Fibroblast of the aortic adventitia (primary cell): ENCODE data around the gene TCF7L1. TPM values are rescaled to one million over a fixed set of nuclear protein-coding genes. Genes with fewer than 3 reads are reported as not detected.
A peak's percentile ranks its signal among the peaks of the same experiment; 100 is the strongest.

Experiments
- DNase-seq: peaks from one replicate; pipeline ENCODE4 v3.0.0-alpha.2; 2010; ENCODE audit warnings: low read depth
- H3K4me3 ChIP-seq: 2 replicates; pipeline ENCODE4 v1.5.1; 2011; ENCODE audit warnings: low read depth, mild to moderate bottlenecking, control low read depth, low read length, moderate library complexity
- CTCF ChIP-seq: IDR thresholded peaks from 2 replicates; pipeline ENCODE4 v1.5.1; 2011; ENCODE audit warnings: mild to moderate bottlenecking, low read length, control low read depth, inconsistent platforms; ENCODE audit not compliant: insufficient read depth
- total RNA-seq: library from RNA; depleted of rRNA; stranded (reverse); fragments of >200 nt; gene quantifications from 2 replicates; pipeline ENCODE4 v1.2.3, GENCODE V29; 2012; ENCODE audit warnings: low replicate concordance

Gene TCF7L1
- total RNA-seq, 1 donor = 3.7 TPM

- H3K4me3 ChIP-seq = no peak overlapping the region
- no peak for TF ChIP-seq CTCF
- DNase-seq = no peak
Observed at GRCh38 chr2:85239102-85239501, 105.9 kb downstream of the TCF7L1 start.

GRCh38 chr2:85240055-85240454 is 106.9 kb downstream of the TCF7L1 start:
- H3K4me3 ChIP-seq = no peak overlapping the region
- TF ChIP-seq CTCF = no peak
- DNase-seq = no peak

- DNase-seq = no peak
- no peak for TF ChIP-seq CTCF
- no peak overlapping the region for H3K4me3 ChIP-seq
Observed at GRCh38 chr2:85242321-85242720, 109.1 kb downstream of the TCF7L1 start.

- no peak overlapping the region for H3K4me3 ChIP-seq
- peak; percentile 43 for TF ChIP-seq CTCF
- DNase-seq = no peak
Observed at GRCh38 chr2:85243101-85244072, 110.2 kb downstream of the TCF7L1 start.

- DNase-seq = no peak
Observed at GRCh38 chr2:85244828-85245227, 111.6 kb downstream of the TCF7L1 start.

GRCh38 chr2:85245891-85246290 is 112.7 kb downstream of the TCF7L1 start:
- DNase-seq = no peak
- no peak for TF ChIP-seq CTCF
- H3K4me3 ChIP-seq = no peak overlapping the region

More at GRCh38 chr2:85244828-85245227, 111.6 kb downstream of the TCF7L1 start:
- no peak for TF ChIP-seq CTCF
- no peak overlapping the region for H3K4me3 ChIP-seq
